Large intestine (tissue), 3 donors: ENCODE measurements around the gene GFRA1. TPM values are rescaled to one million over a fixed set of nuclear protein-coding genes. Genes with fewer than 3 reads are reported as not detected.

Experiments
- DNase-seq, 2 donors: peaks; one replicate each; pipeline versions ENCODE4 v3.0.0 to v3.0.0-alpha.2; 2013
- H3K27ac ChIP-seq: one replicate; pipeline ENCODE4 v1.5.1; 2013; ENCODE audit warnings: low read length
- H3K27me3 ChIP-seq: 2 replicates; pipeline ENCODE4 v1.6.1; 2013; ENCODE audit warnings: low read length; ENCODE audit not compliant: control insufficient read depth, insufficient read depth
- H3K36me3 ChIP-seq: 2 replicates; pipeline ENCODE4 v1.6.1; 2013; ENCODE audit warnings: low read length; ENCODE audit not compliant: control insufficient read depth, insufficient read depth
- H3K4me1 ChIP-seq: one replicate; pipeline ENCODE4 v1.6.1; 2013; ENCODE audit warnings: low read length; ENCODE audit not compliant: control insufficient read depth, insufficient read depth
- H3K4me3 ChIP-seq: one replicate; pipeline ENCODE4 v1.5.1; 2013; ENCODE audit warnings: low read length
- H3K9me3 ChIP-seq: one replicate; pipeline ENCODE4 v1.6.1; 2013; ENCODE audit warnings: mild to moderate bottlenecking, low read depth, low read length, moderate library complexity; ENCODE audit not compliant: control insufficient read depth
- WGBS: methylation state at CpG from one replicate; pipeline ENCODE4 v1.1.5; 2013; ENCODE audit warnings: low lambda C conversion rate; ENCODE audit not compliant: insufficient coverage; 5-methylcytosine and 5-hydroxymethylcytosine counted together
- polyA plus RNA-seq: library from polyadenylated mRNA; unstranded; fragments of 120-200 nt; gene quantifications from one replicate; pipeline ENCODE4 v1.2.1, GENCODE V29; 2013

Gene GFRA1
- polyA plus RNA-seq, 1 donor = 17.4 TPM

DNA sequence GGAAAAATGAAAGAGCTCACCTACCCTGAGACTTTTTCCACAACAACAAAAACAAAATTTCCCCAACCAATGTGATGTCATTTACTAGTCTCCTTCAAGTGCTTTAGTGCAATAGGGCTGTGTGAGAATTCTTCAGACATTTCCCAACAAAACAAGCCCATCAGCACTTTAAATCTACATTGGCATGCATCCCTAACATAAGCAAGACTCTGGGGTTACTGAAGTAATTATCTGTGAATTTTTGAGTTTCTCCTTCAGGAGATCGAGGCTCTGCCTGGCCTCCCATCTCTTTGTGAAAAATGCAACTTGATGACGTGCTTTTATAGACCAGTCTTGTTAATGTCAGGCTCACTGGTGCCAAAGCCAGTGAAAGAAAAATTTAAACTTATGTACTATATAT is 255.6 kb downstream of the GFRA1 start:
- no peak overlapping the region for H3K4me3 ChIP-seq
- WGBS = no CpG with 5 or more reads among the region's 2 CpGs
- no peaks in the 10 kb centered on the region for H3K9me3 ChIP-seq
- no peaks in the 10 kb centered on the region for H3K36me3 ChIP-seq
- H3K4me1 ChIP-seq = no peaks in the 10 kb centered on the region
- no peak for DNase-seq
- no peak overlapping the region for H3K27ac ChIP-seq
- H3K27me3 ChIP-seq = no peaks in the 10 kb centered on the region

DNA sequence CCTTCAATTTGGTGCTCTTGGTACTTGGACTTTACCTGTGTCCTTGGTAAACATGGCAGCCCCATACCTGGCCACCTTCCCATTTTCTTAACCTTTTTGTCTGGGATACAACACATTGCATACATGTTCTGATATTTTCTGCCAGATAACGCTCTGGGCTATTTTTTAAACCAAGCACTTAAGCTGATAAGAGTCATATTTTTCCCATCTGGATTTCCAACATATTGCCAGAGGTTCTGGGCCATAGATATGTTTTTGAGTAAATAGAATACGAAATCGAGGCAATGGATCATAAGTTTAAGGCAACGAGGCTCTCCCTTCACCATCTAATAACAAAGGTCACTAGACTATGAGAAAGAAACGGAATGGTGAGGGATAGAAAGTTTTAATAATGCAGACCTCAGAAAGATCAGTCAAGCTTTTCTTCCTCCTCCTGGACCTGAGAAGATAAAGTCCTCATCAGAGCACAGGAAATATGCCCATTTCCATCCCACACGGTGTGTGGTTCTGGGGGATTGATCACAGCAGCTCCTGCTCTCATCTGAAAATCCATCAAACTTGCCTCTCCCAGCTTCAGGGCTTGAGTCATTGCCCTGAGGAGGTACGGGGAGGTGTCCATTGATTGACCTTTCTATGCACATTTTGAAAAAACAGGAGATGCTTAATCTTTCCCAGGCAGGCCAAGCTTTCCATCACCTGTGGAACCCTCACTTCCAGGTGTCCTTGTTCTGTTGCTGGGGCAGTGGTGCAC is 257.2 kb downstream of the GFRA1 start:
- WGBS = 87% methylated on average over 4 of the region's 7 CpGs
- no peaks in the 10 kb centered on the region for H3K4me1 ChIP-seq
- no peaks in the 10 kb centered on the region for H3K27me3 ChIP-seq
- no peaks in the 10 kb centered on the region for H3K9me3 ChIP-seq
- no peak overlapping the region for H3K27ac ChIP-seq
- H3K36me3 ChIP-seq = no peaks in the 10 kb centered on the region
- no peak for DNase-seq
- H3K4me3 ChIP-seq = no peak overlapping the region

- Histone ChIP-seq H3K36me3 (no peaks in the 10 kb centered on the region), H3K27ac (no peak overlapping the region)
- DNase-seq = no peak
Observed at GRCh38 chr10:116014871-116015582, 258.0 kb downstream of the GFRA1 start.

DNA sequence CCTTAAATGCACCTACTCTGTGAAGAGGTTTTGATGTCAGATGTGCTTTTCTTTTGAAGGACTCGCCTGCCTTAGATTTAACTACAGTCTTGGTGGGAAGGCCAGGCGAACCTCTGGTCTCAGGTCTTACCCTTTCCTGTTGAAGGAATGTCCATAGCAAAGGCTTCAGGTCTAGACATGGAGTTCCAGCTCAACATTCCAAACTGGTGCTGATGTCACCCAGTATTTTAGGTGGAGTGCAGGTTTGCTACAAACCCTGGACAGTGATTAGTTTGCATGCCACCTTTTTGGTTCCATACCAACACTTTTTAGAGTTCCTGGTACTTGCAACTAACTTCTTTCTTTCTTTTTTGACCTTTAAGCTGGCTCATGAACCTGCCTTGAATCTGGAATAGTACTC is 258.7 kb downstream of the GFRA1 start:
- DNase-seq = no peak
- Histone ChIP-seq H3K9me3 (no peaks in the 10 kb centered on the region), H3K27ac (no peak overlapping the region), H3K27me3 (no peaks in the 10 kb centered on the region), H3K4me3 (no peak overlapping the region), H3K4me1 (no peaks in the 10 kb centered on the region), H3K36me3 (no peaks in the 10 kb centered on the region)
- WGBS = no CpG with 5 or more reads among the region's 2 CpGs

More at GRCh38 chr10:116014871-116015582, 258.0 kb downstream of the GFRA1 start:
- Histone ChIP-seq H3K4me1 (no peaks in the 10 kb centered on the region), H3K4me3 (no peak overlapping the region), H3K9me3 (no peaks in the 10 kb centered on the region), H3K27me3 (no peaks in the 10 kb centered on the region)
- 40% methylated on average over 2 of the region's 8 CpGs for WGBS

DNA sequence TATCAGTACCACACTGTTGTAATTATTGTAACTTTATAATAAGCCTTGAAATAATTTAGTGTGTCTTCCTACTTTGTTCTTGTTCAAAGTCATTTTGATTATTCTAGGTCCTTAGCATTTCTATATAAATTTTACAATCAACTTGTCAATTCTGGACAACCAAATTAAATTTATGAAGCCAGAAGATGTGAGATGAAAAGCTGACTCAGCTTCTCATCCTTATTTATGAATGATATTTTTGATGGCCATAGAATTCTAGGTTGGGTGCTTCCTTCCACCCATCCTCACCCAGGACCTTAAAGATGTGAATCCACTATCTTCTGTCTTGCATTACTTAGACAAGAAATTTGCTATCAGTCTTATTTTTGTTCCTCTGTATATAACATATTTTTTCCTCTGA is 261.1 kb downstream of the GFRA1 start:
- no peaks in the 10 kb centered on the region for H3K36me3 ChIP-seq
- H3K9me3 ChIP-seq = no peaks in the 10 kb centered on the region
- no peaks in the 10 kb centered on the region for H3K4me1 ChIP-seq
- DNase-seq = no peak
- no peak overlapping the region for H3K27ac ChIP-seq
- no peaks in the 10 kb centered on the region for H3K27me3 ChIP-seq
- H3K4me3 ChIP-seq = no peak overlapping the region

DNA sequence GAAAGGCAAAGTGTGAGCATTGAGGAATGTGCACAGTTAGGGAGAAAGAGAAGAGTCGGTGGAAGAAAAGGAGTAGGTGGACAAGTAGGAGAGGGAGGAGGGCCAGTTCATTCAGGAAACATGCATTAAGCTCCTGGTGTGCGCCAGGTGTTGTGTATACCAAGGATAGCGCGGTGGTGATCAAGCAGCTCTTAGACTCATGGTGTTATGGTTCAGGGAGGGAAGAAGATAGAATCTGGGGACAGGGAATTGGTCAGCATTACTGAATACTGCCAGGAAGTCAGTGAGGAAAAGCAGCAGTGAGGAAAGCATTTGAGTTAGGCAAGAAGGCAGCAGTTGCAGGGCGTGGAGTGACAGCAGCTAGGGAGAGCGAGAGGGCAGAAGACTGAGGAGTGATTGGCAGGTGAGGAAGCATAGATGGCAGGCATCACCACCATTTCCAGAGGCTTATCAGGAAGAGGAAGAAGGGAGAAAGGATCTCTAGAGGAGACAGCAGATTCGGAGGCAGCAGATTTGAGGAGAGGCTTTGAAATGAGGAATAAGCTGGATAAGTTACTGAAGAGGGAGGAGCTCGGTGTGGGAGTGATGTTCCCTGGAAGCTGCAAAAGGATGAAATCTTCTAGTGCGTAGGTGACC is 265.6 kb downstream of the GFRA1 start:
- Histone ChIP-seq H3K4me1 (no peaks in the 10 kb centered on the region), H3K4me3 (no peak overlapping the region), H3K27me3 (no peaks in the 10 kb centered on the region), H3K27ac (no peak overlapping the region), H3K9me3 (no peaks in the 10 kb centered on the region), H3K36me3 (no peaks in the 10 kb centered on the region)
- WGBS = 89% methylated on average over 5 of the region's 9 CpGs
- DNase-seq = no peak

Other genes with a start within 250 kb of the GFRA1 start
- not detected for gene CCDC172, start 51.2 kb upstream of the GFRA1 start, polyA plus RNA-seq
- not detected for gene PNLIPRP3, start 154.6 kb upstream of the GFRA1 start, polyA plus RNA-seq